Measurements from ENCODE around the gene GNA14. TPM values are rescaled to one million over a fixed set of nuclear protein-coding genes. Genes with fewer than 3 reads are reported as not detected.

Gene GNA14
- total RNA-seq, 1 experiment from 2014 or later: 1.3 TPM

GRCh38 chr9:77427256-77427927, 220.7 kb downstream of the GNA14 start:
- intact Hi-C loops (cut with micrococcal nuclease; ENCODE audit: unreplicated experiment): no loop called here
- H3K4me2 ChIP-seq: no peak overlapping the region
- no peaks in the 10 kb centered on the region for H3K4me1 ChIP-seq (replicated peaks; ENCODE audit: insufficient read depth)
- H3K4me3 ChIP-seq: no peak overlapping the region
- no peaks in the 10 kb centered on the region for H3K9me2 ChIP-seq (ENCODE audit: insufficient read depth)
- BruUV-seq (replicated peaks): no TSS peak
- ChIA-PET POLR2A (ENCODE audit: unreplicated experiment) (no interaction called here), CTCF (interaction anchor here (0.6 kb wide), 1 partner anchor 248 kb away, joined by 3 read pairs; no protein-coding TSS in a partner anchor)
- H3F3A ChIP-seq (ENCODE audit: insufficient read depth, low read depth): no peaks in the 10 kb centered on the region
- TF ChIP-seq EZH2 (IDR thresholded peaks at IDR 0.05; ENCODE audit: low read depth) (no peak), CTCF (conservative IDR thresholded peaks at IDR 0.05) (no peak)
- H4K20me1 ChIP-seq (ENCODE audit: insufficient read depth): no peaks in the 10 kb centered on the region
- H2AFZ ChIP-seq: no peak overlapping the region
- no peak overlapping the region for H3K27ac ChIP-seq
- H3K9me3 ChIP-seq (ENCODE audit: insufficient read depth, low read depth): no peaks in the 10 kb centered on the region
- H3K79me2 ChIP-seq (ENCODE audit: low read depth): no peaks in the 10 kb centered on the region
- no peaks in the 10 kb centered on the region for H3K27me3 ChIP-seq (ENCODE audit: insufficient read depth, low read depth)
- no peak for DNase-seq
- H3K36me3 ChIP-seq (ENCODE audit: low read depth): no peaks in the 10 kb centered on the region

GRCh38 chr9:77426712-77427111, 221.4 kb downstream of the GNA14 start:
- intact Hi-C loops (cut with micrococcal nuclease; ENCODE audit: unreplicated experiment): no loop called here
- Histone ChIP-seq H3F3A (ENCODE audit: insufficient read depth, low read depth) (no peaks in the 10 kb centered on the region), H3K79me2 (ENCODE audit: low read depth) (no peaks in the 10 kb centered on the region), H3K27ac (no peak overlapping the region), H3K4me3 (no peak overlapping the region), H4K20me1 (ENCODE audit: insufficient read depth) (no peaks in the 10 kb centered on the region), H3K9me3 (ENCODE audit: insufficient read depth, low read depth) (no peaks in the 10 kb centered on the region), H3K36me3 (ENCODE audit: low read depth) (no peaks in the 10 kb centered on the region), H3K9me2 (ENCODE audit: insufficient read depth) (no peaks in the 10 kb centered on the region), H3K4me2 (no peak overlapping the region), H3K27me3 (ENCODE audit: insufficient read depth, low read depth) (no peaks in the 10 kb centered on the region), H3K4me1 (replicated peaks; ENCODE audit: insufficient read depth) (no peaks in the 10 kb centered on the region), H2AFZ (no peak overlapping the region)
- ChIA-PET POLR2A (ENCODE audit: unreplicated experiment) (interaction anchor here (0.6 kb wide), 1 partner anchor 1034 kb away, joined by 7 read pairs; no protein-coding TSS in a partner anchor), CTCF (interaction anchor here (0.6 kb wide), 1 partner anchor 248 kb away, joined by 3 read pairs; no protein-coding TSS in a partner anchor)
- BruUV-seq (replicated peaks): no TSS peak
- no peak for DNase-seq
- TF ChIP-seq CTCF (conservative IDR thresholded peaks at IDR 0.05): no peak
- TF ChIP-seq EZH2 (IDR thresholded peaks at IDR 0.05; ENCODE audit: low read depth): no peak

GRCh38 chr9:77424993-77425392, 223.1 kb downstream of the GNA14 start:
- BruUV-seq (replicated peaks): no TSS peak

More at GRCh38 chr9:77424993-77425392, 223.1 kb downstream of the GNA14 start:
- H3K4me3 ChIP-seq: no peak overlapping the region
- no peaks in the 10 kb centered on the region for H3K4me1 ChIP-seq (replicated peaks; ENCODE audit: insufficient read depth)
- no peak for DNase-seq
- CTCF ChIA-PET: interaction anchor here (0.6 kb wide), 1 partner anchor 1577 kb away, joined by 16 read pairs; no protein-coding TSS in a partner anchor
- no peak overlapping the region for H3K27ac ChIP-seq
- H3K4me2 ChIP-seq: no peak overlapping the region
- no peaks in the 10 kb centered on the region for H3K79me2 ChIP-seq (ENCODE audit: low read depth)
- H2AFZ ChIP-seq: no peak overlapping the region
- no peaks in the 10 kb centered on the region for H4K20me1 ChIP-seq (ENCODE audit: insufficient read depth)
- H3K36me3 ChIP-seq (ENCODE audit: low read depth): no peaks in the 10 kb centered on the region
- intact Hi-C loops (cut with micrococcal nuclease; ENCODE audit: unreplicated experiment): no loop called here
- H3F3A ChIP-seq (ENCODE audit: insufficient read depth, low read depth): no peaks in the 10 kb centered on the region
- no peaks in the 10 kb centered on the region for H3K27me3 ChIP-seq (ENCODE audit: insufficient read depth, low read depth)
- POLR2A ChIA-PET (ENCODE audit: unreplicated experiment): no interaction called here
- TF ChIP-seq EZH2 (IDR thresholded peaks at IDR 0.05; ENCODE audit: low read depth): no peak
- H3K9me2 ChIP-seq (ENCODE audit: insufficient read depth): no peaks in the 10 kb centered on the region
- no peaks in the 10 kb centered on the region for H3K9me3 ChIP-seq (ENCODE audit: insufficient read depth, low read depth)

Data from PC-9 (cell line).